Naive B cell (primary cell): ENCODE measurements around the gene GREB1L. TPM values are rescaled to one million over a fixed set of nuclear protein-coding genes. Genes with fewer than 3 reads are reported as not detected.
"Not testable (repeated sequence)": the region's sequence is repeated elsewhere in the genome, so short reads cannot be mapped to it uniquely, and the experiment has no call there.

Source experiments
- ATAC-seq, 2 donors: fragments of 150-1000 bp; cut with Tn5 transposase; 2 replicates each; pipeline ENCODE4 v1.10.0; 2021; ENCODE audit warnings: low read depth in 2 of 2, mild to moderate bottlenecking in 2 of 2, moderate library complexity in 2 of 2
- DNase-seq: peaks from one replicate; pipeline ENCODE4 v3.0.0; 2022
- H3K27ac Mint-ChIP-seq, 6 donors: one replicate each; pipeline ENCODE4 v1.8.0; 2020 to 2022; ENCODE audit warnings: mild to moderate bottlenecking in 6 of 6, mixed read lengths in 6 of 6, moderate library complexity in 5 of 6, inconsistent platforms in 2 of 6
- H3K27me3 Mint-ChIP-seq, 3 donors: one replicate each; pipeline ENCODE4 v1.8.0; 2021 to 2022; ENCODE audit warnings: mixed read lengths in 3 of 3, mild to moderate bottlenecking in 1 of 3
- H3K36me3 Mint-ChIP-seq, 2 donors: one replicate each; pipeline ENCODE4 v1.8.0; 2020 to 2022; ENCODE audit warnings: mixed read lengths in 2 of 2, inconsistent platforms in 1 of 2, mild to moderate bottlenecking in 1 of 2
- H3K4me1 Mint-ChIP-seq, 3 donors: one replicate each; pipeline ENCODE4 v1.8.0; 2020 to 2022; ENCODE audit warnings: mixed read lengths in 3 of 3, inconsistent platforms in 1 of 3, mild to moderate bottlenecking in 1 of 3, moderate library complexity in 1 of 3
- H3K4me3 Mint-ChIP-seq, 8 donors: one replicate each; pipeline ENCODE4 v1.8.0; 2020 to 2022; ENCODE audit warnings: mild to moderate bottlenecking in 8 of 8, mixed read lengths in 8 of 8, moderate library complexity in 8 of 8, inconsistent platforms in 2 of 8
- H3K9me3 Mint-ChIP-seq, 7 donors: one replicate each; pipeline ENCODE4 v1.8.0; 2020 to 2022; ENCODE audit warnings: mixed read lengths in 7 of 7, mild to moderate bottlenecking in 5 of 7, inconsistent platforms in 2 of 7, moderate library complexity in 1 of 7
- polyA plus RNA-seq, 6 donors: library from polyadenylated mRNA; unstranded; fragments of 300-500 nt; fragmentation: Illumina TruSeq; gene quantifications; one replicate each; pipeline ENCODE4 v1.2.3, GENCODE V29; 2021; ENCODE audit warnings: low read depth in 6 of 6

Gene GREB1L
- polyA plus RNA-seq, 6 donors from 2014 or later: 0.06 to 0.25 (median 0.15) TPM; not detected in 3

DNA sequence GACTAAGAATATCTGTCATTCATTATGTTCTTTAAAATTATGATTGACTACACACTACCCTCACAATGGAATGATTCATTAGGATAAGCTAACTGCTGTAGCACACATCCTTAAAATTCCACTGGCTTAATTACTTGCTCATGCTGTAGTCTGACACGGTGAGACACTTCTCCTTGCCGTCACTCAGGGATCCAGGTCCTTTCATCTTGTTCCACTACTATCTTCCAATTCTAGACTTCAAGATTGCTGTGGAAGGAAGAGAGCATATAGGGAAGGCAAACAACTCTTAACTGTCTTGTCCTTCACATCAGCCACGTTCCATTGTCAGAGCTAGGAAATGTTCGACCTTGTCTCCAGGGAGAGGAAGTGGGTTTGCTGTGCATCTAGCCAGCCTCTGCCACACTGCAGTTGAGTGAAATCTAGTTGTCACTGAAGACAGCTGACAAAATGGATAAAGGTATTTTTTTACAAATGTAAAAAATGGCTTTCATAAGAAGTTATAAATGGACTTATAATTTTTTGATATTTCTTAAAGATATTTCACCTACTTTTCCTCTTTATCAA, 30.1 kb downstream of the GREB1L start:
- DNase-seq (no peak), ATAC-seq (no peak)
- peaks cover 0 to 9% (median 3%) of the 10 kb centered on the region in 7 donors for H3K9me3 Mint-ChIP-seq
- H3K27me3 Mint-ChIP-seq: peaks cover 0 to 7% (median 0%) of the 10 kb centered on the region in 3 donors
- H3K36me3 Mint-ChIP-seq: no peaks in the 10 kb centered on the region
- H3K4me3 Mint-ChIP-seq: no peak overlapping the region
- no peak overlapping the region for H3K27ac Mint-ChIP-seq
- no peaks in the 10 kb centered on the region for H3K4me1 Mint-ChIP-seq

- Mint-ChIP-seq H3K4me3 (no peak overlapping the region), H3K27ac (no peak overlapping the region), H3K9me3 (peaks cover 0 to 9% (median 3%) of the 10 kb centered on the region in 7 donors), H3K4me1 (no peaks in the 10 kb centered on the region), H3K27me3 (peaks cover 0 to 9% (median 7%) of the 10 kb centered on the region in 3 donors), H3K36me3 (no peaks in the 10 kb centered on the region)
- DNase-seq (no peak), ATAC-seq (no peak)
Measured at GRCh38 chr18:21273568-21273967, 31.5 kb downstream of the GREB1L start.

DNA sequence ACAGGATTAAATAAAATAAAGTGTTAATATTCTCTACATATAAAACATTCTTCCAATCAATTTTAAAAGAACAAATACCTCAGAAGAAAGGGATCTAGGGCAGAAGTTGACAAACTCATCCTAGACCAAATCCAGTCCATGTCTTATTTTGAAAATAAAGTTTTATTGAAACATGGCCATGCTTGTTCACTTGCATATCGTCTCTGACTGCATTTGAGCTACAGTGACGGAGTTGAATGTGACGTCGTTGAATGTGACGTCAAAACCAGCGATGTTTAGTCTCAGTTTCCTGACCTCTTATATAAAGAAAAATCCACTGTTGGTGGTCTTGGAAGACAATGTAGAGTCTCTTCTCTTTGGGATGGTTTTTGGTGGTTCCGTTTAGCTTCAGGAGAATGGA, 33.6 kb downstream of the GREB1L start:
- ATAC-seq: no peak
- H3K27ac Mint-ChIP-seq: no peak overlapping the region

GRCh38 chr18:21277578-21277977, 35.5 kb downstream of the GREB1L start:
- DNase-seq (no peak), ATAC-seq (no peak)
- peaks cover 0 to 9% (median 3%) of the 10 kb centered on the region in 7 donors for H3K9me3 Mint-ChIP-seq
- H3K27ac Mint-ChIP-seq: no peak overlapping the region
- H3K36me3 Mint-ChIP-seq: no peaks in the 10 kb centered on the region
- no peaks in the 10 kb centered on the region for H3K4me1 Mint-ChIP-seq
- peaks cover 6 to 9% (median 7%) of the 10 kb centered on the region in 3 donors for H3K27me3 Mint-ChIP-seq
- no peak overlapping the region for H3K4me3 Mint-ChIP-seq

More for the DNA sequence above, 33.6 kb downstream of the GREB1L start:
- Mint-ChIP-seq H3K9me3 (peaks cover 0 to 9% (median 3%) of the 10 kb centered on the region in 7 donors), H3K36me3 (no peaks in the 10 kb centered on the region), H3K4me1 (no peaks in the 10 kb centered on the region), H3K27me3 (peaks cover 2 to 9% (median 7%) of the 10 kb centered on the region in 3 donors), H3K4me3 (no peak overlapping the region)
- no peak for DNase-seq

DNA sequence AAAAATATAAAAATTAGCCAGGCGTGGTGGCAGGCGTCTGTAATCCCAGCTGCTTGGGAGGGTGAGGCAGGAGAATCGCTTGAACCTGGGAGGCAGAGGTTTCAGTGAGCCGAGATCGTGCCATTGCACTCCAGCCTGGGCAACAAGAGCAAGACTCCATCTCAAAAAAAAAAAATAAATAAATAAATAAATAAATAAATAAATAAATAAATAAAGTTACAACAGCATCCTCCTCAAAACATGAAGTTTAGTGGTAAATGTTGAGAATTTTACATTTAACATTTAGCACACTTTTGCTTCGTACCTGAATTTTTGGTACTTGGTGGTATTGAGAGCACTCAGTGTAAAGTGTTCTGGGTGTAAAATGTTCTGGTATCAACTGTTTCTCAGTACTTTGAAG, 36.2 kb downstream of the GREB1L start:
- H3K4me3 Mint-ChIP-seq, H3K36me3 Mint-ChIP-seq, H3K27ac Mint-ChIP-seq: not testable (repeated sequence)

DNA sequence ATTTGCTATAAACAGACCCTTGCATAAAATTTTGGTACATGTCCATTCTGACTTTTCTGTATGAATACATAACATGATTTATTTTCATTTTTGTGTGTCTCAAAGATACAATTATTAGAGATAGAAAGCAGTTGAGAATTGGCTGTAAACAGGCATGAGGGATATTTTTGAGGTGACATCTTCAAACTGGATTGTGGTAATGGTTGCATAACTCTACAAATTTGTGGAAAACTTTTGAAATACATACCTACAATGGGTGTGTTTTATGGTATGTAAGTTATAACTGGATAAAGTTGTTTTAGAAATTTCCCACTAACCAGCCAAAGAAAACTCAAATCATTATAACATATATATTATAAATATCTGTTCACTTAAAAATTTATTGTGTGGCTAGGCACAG, 39.6 kb downstream of the GREB1L start:
- Mint-ChIP-seq H3K36me3 (no peaks in the 10 kb centered on the region), H3K27me3 (peaks cover 7 to 15% (median 15%) of the 10 kb centered on the region in 3 donors), H3K9me3 (peaks cover 0 to under 1% (median 0%) of the 10 kb centered on the region in 7 donors), H3K4me3 (no peak overlapping the region), H3K27ac (no peak overlapping the region), H3K4me1 (no peaks in the 10 kb centered on the region)
- DNase-seq (no peak), ATAC-seq (no peak)

More for the DNA sequence above, 36.2 kb downstream of the GREB1L start:
- not testable (repeated sequence) for ATAC-seq, H3K27me3 Mint-ChIP-seq, DNase-seq, H3K4me1 Mint-ChIP-seq, H3K9me3 Mint-ChIP-seq

DNA sequence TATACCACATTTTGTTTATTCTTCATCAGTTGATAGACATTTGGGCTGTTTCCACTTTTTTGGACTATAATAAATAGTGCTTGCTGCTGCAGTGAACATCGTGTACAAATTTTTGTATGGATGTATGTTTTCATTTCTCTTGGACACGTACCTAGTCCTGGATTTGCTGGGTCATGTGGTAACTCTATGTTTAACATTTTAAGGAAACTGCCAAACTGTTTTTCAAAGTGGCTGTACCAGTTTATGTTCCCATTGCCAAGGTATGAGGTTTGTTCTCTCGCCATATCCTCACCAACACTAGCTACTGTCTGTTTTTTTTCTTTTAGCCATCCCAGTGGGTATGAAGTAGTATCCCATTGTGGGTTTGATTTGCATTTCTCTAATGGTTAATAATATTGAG, 42.5 kb downstream of the GREB1L start:
- H3K4me1 Mint-ChIP-seq: no peaks in the 10 kb centered on the region
- H3K27ac Mint-ChIP-seq: no peak overlapping the region
- H3K27me3 Mint-ChIP-seq: peaks cover 6 to 22% (median 8%) of the 10 kb centered on the region in 3 donors
- H3K4me3 Mint-ChIP-seq: no peak overlapping the region
- no peak for DNase-seq
- H3K9me3 Mint-ChIP-seq: no peaks in the 10 kb centered on the region
- no peaks in the 10 kb centered on the region for H3K36me3 Mint-ChIP-seq
- no peak for ATAC-seq

DNA sequence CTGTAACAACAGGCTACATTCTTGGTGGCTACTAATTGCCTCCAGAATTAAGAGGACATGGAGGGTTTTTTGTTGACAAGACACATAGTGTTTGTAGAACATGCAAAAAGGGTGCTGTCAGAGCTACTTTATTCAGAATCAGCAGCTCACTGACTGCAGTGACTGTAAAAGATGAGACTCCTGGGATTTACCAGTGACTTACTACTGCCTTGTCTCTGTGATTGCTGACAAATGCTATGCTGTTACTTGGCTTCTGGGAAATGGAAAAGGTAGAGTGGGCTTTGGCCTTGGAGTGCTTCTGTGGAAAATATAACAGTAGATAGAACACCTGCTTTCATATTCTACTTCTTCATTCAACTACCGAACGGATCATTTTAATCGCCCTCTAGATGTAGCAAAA, 47.8 kb downstream of the GREB1L start:
- Mint-ChIP-seq H3K27me3 (peaks cover 7 to 26% (median 17%) of the 10 kb centered on the region in 3 donors), H3K4me1 (no peaks in the 10 kb centered on the region), H3K36me3 (no peaks in the 10 kb centered on the region), H3K27ac (no peak overlapping the region), H3K9me3 (peaks cover 0 to 4% (median 0%) of the 10 kb centered on the region in 7 donors), H3K4me3 (no peak overlapping the region)
- ATAC-seq (no peak), DNase-seq (no peak)

- Mint-ChIP-seq H3K27ac (no peak overlapping the region), H3K9me3 (peaks cover 0 to 4% (median 0%) of the 10 kb centered on the region in 7 donors), H3K36me3 (no peaks in the 10 kb centered on the region), H3K4me1 (no peaks in the 10 kb centered on the region), H3K4me3 (no peak overlapping the region), H3K27me3 (peaks cover 7 to 24% (median 17%) of the 10 kb centered on the region in 3 donors)
- ATAC-seq: no peak
- DNase-seq: no peak
Measured at GRCh38 chr18:21291106-21291505, 49.1 kb downstream of the GREB1L start.

DNA sequence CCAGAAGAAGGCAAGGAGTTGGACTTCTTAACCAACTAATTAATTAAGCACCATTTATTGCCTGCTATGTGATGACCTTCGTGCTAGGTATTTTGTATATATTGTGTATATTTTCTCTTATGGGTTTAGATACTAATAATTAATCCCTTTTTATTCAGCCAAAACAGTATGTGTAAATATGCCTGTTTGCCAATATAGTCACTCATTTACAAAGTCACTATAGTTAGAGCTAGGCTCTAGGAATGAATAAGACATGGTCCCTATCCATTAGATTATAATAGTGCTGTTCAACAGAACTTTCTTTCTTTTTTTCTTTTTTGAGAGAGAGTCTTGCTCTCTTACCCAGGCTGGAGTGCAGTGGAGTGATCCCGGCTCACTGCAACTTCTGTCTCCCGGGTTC, 51.4 kb downstream of the GREB1L start:
- ATAC-seq (no peak), DNase-seq (no peak)
- Mint-ChIP-seq H3K4me1 (no peaks in the 10 kb centered on the region), H3K36me3 (no peaks in the 10 kb centered on the region), H3K4me3 (no peak overlapping the region), H3K27me3 (peaks cover 8 to 16% (median 14%) of the 10 kb centered on the region in 3 donors), H3K9me3 (peaks cover 0 to 5% (median 0%) of the 10 kb centered on the region in 7 donors), H3K27ac (no peak overlapping the region)

- no peaks in the 10 kb centered on the region for H3K36me3 Mint-ChIP-seq
- DNase-seq (no peak), ATAC-seq (no peak)
- no peaks in the 10 kb centered on the region for H3K4me1 Mint-ChIP-seq
- no peak overlapping the region for H3K4me3 Mint-ChIP-seq
- H3K9me3 Mint-ChIP-seq: peaks cover 0 to 7% (median 0%) of the 10 kb centered on the region in 7 donors
- peaks cover 8 to 20% (median 14%) of the 10 kb centered on the region in 3 donors for H3K27me3 Mint-ChIP-seq
- no peak overlapping the region for H3K27ac Mint-ChIP-seq
Measured at GRCh38 chr18:21295101-21295500, 53.1 kb downstream of the GREB1L start.

- Mint-ChIP-seq H3K4me3 (no peak overlapping the region), H3K27me3 (peaks cover 8 to 20% (median 15%) of the 10 kb centered on the region in 3 donors), H3K4me1 (no peaks in the 10 kb centered on the region), H3K36me3 (no peaks in the 10 kb centered on the region), H3K27ac (no peak overlapping the region), H3K9me3 (peaks cover 0 to 7% (median 0%) of the 10 kb centered on the region in 7 donors)
- ATAC-seq (no peak), DNase-seq (no peak)
Measured at GRCh38 chr18:21296045-21296444, 54.0 kb downstream of the GREB1L start.

GRCh38 chr18:21298351-21298750, 56.3 kb downstream of the GREB1L start:
- H3K27ac Mint-ChIP-seq: peak overlapping the region in 1 of 6 donors; percentile 57
- no peak overlapping the region for H3K4me3 Mint-ChIP-seq
- no peaks in the 10 kb centered on the region for H3K4me1 Mint-ChIP-seq
- DNase-seq (no peak), ATAC-seq (no peak)
- no peaks in the 10 kb centered on the region for H3K36me3 Mint-ChIP-seq
- H3K27me3 Mint-ChIP-seq: peaks cover 0 to 13% (median 3%) of the 10 kb centered on the region in 3 donors
- peaks cover 0 to 5% (median 0%) of the 10 kb centered on the region in 7 donors for H3K9me3 Mint-ChIP-seq

GRCh38 chr18:21300035-21300907, 58.2 kb downstream of the GREB1L start:
- H3K4me3 Mint-ChIP-seq: no peak overlapping the region
- H3K36me3 Mint-ChIP-seq: no peaks in the 10 kb centered on the region
- peaks cover 3 to 20% (median 3%) of the 10 kb centered on the region in 3 donors for H3K27me3 Mint-ChIP-seq
- no peak overlapping the region for H3K27ac Mint-ChIP-seq
- DNase-seq (no peak), ATAC-seq (no peak)
- no peaks in the 10 kb centered on the region for H3K4me1 Mint-ChIP-seq
- peaks cover 0 to 5% (median 0%) of the 10 kb centered on the region in 7 donors for H3K9me3 Mint-ChIP-seq
